AG04450 (cell line): ENCODE measurements around the gene STOX1. TPM values are rescaled to one million over a fixed set of nuclear protein-coding genes. Genes with fewer than 3 reads are reported as not detected.
"Not testable (repeated sequence)": the region's sequence is repeated elsewhere in the genome, so short reads cannot be mapped to it uniquely, and the experiment has no call there.

Experiments used
- CTCF ChIA-PET: fragments of 300-600, 350-600 bp; formaldehyde crosslinking; extraction: SDS; loops from one replicate; lab custom pipeline; 2022; ENCODE audit warnings: antibody characterized with exemption, inconsistent platforms; lab: Charles Lee
- POLR2A ChIA-PET: fragments of 350-600 bp; formaldehyde crosslinking; extraction: SDS; loops from one replicate; lab custom pipeline; 2021; ENCODE audit warnings: antibody characterized with exemption, inconsistent platforms; lab: Yijun Ruan, JAX
- DNase-seq: peaks from one replicate; pipeline ENCODE4 v3.0.0-alpha.2; 2011; ENCODE audit warnings: low read depth, low spot score
- H3K27ac ChIP-seq: one replicate; pipeline ENCODE4 v1.5.1; 2012; ENCODE audit warnings: low read depth, low read length, control low read depth
- H3K27me3 ChIP-seq: one replicate; pipeline ENCODE4 v1.6.0; 2012; ENCODE audit warnings: low read length; ENCODE audit not compliant: control insufficient read depth, insufficient read depth
- H3K4me3 ChIP-seq: 2 replicates; pipeline ENCODE4 v1.5.1; 2011; ENCODE audit warnings: mild to moderate bottlenecking, low read depth, low read length, control low read depth
- H3K9me3 ChIP-seq: 2 replicates; pipeline ENCODE4 v1.5.1; 2012; ENCODE audit warnings: low read length; ENCODE audit not compliant: control insufficient read depth, insufficient read depth
- CTCF ChIP-seq: IDR thresholded peaks from 2 replicates; pipeline ENCODE4 v1.5.1; 2011; ENCODE audit warnings: low read depth, low read length, control low read depth, inconsistent platforms
- polyA plus RNA-seq: library from polyadenylated mRNA; depleted of rRNA; stranded (reverse); fragments of >200 nt; gene quantifications from 2 replicates; pipeline ENCODE4 v1.2.3, GENCODE V29; 2011

The STOX1 gene
- polyA plus RNA-seq, 1 experiment: 0.12 TPM

DNA sequence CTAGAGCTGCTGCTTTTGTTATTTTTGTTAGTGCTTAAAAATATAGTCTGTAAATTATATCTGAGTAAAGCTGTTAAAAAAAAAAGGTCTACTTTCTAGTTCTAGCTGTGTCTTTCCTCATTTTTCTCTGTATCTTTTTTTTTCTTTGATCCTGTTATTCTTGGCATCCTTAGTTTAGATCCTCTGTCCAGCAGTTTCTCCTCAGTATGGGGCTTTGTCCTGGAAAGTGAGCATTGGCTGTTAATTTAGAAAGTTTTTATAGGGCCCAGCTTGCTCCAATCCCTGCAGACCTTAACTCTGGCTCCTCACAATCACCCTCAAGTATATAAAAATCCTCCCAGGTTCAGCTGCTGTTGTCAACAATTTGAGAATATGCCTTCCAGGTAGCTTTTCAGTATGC, 97.3 kb downstream of the STOX1 start:
- H3K9me3 ChIP-seq: no peaks in the 10 kb centered on the region
- POLR2A ChIA-PET: no interaction called here

DNA sequence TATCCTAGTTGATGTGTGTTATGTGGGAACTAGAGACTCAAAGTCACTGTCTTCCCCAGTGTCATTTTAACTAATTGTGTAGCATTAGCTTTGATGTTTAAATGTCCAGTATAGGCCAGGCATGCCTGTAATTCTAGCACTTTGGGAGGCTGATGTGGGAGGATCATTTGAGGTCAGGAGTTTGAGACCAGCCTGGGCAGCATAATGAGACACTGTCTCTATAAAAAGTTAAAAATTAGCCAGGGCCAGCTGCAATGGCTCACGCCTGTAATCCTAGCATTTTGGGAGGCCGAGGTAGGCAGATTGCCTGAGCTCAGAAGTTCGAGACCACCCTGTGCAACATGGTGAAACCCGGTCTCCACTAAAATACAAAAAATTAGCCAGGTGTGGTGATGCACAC, 98.2 kb downstream of the STOX1 start:
- Histone ChIP-seq H3K9me3 (no peaks in the 10 kb centered on the region), H3K27me3 (no peaks in the 10 kb centered on the region), H3K27ac (no peak overlapping the region), H3K4me3 (no peak overlapping the region)
- TF ChIP-seq CTCF: no peak
- CTCF ChIA-PET: no interaction called here
- POLR2A ChIA-PET: no interaction called here
- DNase-seq: no peak

More for the DNA sequence above, 97.3 kb downstream of the STOX1 start:
- TF ChIP-seq CTCF: no peak
- DNase-seq: no peak
- Histone ChIP-seq H3K27me3 (no peaks in the 10 kb centered on the region), H3K27ac (no peak overlapping the region), H3K4me3 (no peak overlapping the region)
- CTCF ChIA-PET: interaction anchor here (1.2 kb wide), 1 partner anchor 27 kb away, joined by 3 read pairs; no protein-coding TSS in a partner anchor

DNA sequence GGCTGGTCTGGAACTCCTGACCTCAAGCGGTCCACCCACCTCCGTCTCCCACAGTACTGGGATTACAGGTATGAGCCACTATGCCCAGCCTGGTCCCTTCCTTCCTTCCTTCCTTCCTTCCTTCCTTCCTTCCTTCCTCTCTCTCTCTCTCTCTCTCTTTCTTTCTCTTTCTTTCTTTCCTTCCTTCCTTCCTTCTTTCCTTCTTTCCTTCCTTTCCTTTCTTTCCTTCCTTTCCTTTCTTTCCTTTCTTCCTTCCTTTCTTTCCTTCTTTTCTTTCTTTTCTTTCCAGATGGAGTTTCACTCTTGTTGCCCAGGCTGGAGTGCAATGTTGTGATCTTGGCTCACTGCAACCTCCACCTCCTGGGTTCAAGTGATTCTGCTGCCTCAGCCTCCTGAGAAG, 101.8 kb downstream of the STOX1 start:
- H3K27ac ChIP-seq, H3K9me3 ChIP-seq, POLR2A ChIA-PET, DNase-seq, H3K4me3 ChIP-seq, CTCF ChIA-PET, H3K27me3 ChIP-seq: not testable (repeated sequence)

DNA sequence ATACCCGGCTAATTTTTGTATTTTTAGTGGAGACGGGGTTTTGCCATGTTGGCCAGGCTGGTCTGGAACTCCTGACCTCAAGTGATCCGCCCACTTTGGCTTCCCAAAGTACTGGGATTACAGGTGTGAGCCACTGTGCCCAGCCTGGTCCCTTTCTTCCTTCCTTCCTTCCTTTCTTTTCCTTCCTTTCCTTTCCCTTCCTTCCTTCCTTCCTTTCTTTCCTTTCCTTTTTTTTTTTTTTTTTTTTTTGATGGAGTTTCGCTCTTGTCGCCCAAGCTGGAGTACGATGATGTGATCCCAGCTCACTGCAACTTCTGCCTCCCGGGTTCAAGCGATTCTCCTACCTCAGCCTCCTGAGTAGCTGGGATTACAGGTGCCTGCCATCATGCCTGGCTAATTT, 102.6 kb downstream of the STOX1 start:
- POLR2A ChIA-PET: interaction anchor here (0.7 kb wide), 1 partner anchor 243 kb away, joined by 8 read pairs; no protein-coding TSS in a partner anchor
- DNase-seq, H3K27me3 ChIP-seq, H3K9me3 ChIP-seq, CTCF ChIA-PET, H3K27ac ChIP-seq, H3K4me3 ChIP-seq: not testable (repeated sequence)

DNA sequence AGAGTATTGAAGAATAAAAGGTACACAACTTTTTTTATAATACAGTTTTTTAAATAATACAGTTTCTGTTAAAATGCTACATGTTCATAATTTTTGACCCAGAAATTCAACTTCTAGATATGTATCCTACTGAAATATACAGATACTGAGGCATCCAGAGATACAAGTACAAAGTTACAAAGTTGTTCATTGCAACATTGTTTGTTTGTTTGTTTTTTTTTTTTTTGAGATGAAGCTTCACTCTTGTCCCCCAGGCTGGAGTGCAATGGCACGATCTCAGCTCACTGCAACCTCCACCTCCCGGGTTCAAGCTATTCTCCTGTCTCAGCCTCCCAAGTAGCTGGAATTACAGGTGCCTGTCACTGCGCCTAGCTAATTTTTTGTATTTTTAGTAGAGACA, 105.5 kb downstream of the STOX1 start:
- H3K4me3 ChIP-seq, H3K27ac ChIP-seq, DNase-seq, POLR2A ChIA-PET, H3K27me3 ChIP-seq, H3K9me3 ChIP-seq: not testable (repeated sequence)
- CTCF ChIA-PET: interaction anchor here (0.6 kb wide), 1 partner anchor 14 kb away, joined by 4 read pairs; no protein-coding TSS in a partner anchor

DNA sequence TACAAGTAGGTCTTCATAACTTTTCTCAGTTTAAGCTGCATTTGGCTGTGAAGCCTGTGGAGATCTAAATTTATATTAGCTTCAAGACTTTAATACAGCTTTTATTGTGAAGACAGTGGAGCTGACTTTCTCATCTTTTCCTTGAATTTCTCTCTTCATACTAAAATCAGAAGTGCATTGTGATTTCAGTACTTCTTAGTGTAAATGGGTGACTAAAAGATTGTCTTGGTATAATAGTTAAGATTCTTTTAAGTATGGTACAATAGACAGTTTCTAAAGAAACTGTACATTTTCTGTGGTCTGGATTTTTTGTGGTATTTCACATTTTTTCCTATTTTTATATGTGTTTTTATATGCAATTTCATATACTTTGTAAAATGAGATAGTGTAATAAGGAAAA, 107.7 kb downstream of the STOX1 start:
- H3K27me3 ChIP-seq: no peaks in the 10 kb centered on the region
- no peak overlapping the region for H3K27ac ChIP-seq
- H3K4me3 ChIP-seq: no peak overlapping the region
- ChIA-PET CTCF (interaction anchor here (0.5 kb wide), 1 partner anchor 43 kb away, joined by 4 read pairs; no protein-coding TSS in a partner anchor), POLR2A (no interaction called here)
- no peak for TF ChIP-seq CTCF
- no peak for DNase-seq
- no peaks in the 10 kb centered on the region for H3K9me3 ChIP-seq
